GM19099 (cell line): ENCODE measurements around the gene CMIP.

Source experiments
- POLR2A ChIP-seq: IDR thresholded peaks from 3 replicates; pipeline ENCODE4 v1.6.1; 2011; ENCODE audit warnings: low read depth; ENCODE audit not compliant: insufficient read length; ENCODE audit errors: extremely low read depth

CMIP gene

DNA sequence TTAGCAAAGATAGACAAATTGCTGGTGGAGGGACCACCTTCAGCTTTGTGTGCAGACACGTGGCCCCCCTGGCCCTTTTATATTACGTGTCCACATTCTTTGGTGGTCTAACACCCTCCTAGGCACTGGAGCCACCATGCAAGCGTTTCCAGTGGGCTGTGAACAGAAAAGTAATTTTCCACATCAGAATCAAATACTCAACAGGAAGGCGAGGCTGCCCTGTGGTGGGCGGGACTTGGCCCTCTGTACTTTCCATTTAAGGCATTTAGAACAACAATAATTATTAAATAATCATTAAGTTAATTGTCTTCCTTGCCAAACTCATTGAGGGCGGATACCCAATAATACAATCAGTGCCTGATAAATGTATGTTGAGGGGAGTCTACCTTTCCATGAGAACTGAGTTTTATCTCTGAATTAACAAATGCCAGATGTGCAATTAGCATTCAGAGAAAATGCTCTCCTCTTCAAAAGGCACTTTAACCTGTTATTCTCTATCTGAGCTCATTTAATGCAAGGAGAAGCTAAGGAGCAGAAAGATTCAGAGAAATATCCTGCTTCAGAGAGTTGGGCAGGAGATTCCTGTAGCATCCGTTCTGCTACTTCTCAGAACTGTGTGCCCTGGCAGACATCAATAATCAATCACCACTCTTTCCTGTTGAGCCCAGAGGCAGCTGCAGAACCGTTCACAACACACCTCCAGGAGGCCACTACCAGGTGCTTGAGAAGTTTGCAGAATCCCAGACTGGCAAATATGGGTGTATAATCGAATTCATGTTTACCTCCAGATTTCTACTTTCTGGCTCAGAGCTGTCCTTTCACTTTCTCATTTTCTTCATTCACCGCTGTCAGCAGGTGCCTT, 109.4 kb downstream of the CMIP start:
- no peak for TF ChIP-seq POLR2A

DNA sequence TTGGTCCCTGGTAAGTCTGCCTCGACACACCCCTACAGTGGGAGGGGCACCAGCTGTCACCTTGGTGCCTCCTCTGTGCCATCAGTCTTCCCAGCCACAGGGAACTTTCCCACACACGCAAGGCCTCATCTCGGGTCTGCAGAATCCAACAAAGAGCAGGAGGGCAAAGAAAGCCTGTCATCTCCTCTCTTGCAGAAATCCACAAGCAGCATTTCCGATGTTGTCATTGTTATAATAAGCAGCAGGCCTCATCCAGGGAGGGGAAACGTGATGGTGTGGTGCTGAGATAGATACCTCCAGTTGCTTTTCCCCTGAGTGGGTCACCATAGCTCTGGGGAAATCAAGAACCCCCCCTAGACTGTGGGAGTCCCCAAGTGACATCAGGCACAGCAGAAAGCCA, 110.4 kb downstream of the CMIP start:
- no peak for TF ChIP-seq POLR2A

DNA sequence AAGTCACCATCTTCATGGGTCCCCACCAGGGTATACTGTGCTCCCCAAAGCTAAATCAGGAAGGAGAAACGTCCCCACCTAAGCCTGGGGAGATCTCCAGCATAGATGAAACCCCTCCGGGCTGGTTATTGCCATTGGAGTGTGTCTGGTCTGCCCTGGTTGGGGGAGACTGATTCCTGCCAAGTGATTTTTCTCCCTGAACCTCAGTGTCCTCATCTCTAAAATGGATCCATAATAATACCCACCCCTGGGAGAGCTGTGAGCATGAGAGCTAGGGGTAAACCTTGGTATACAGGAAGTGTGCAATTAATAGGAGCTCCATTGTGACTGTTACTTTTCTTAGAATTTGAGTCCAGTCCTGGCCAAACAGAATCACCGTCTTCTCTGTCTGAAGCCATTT, 111.1 kb downstream of the CMIP start:
- no peak for TF ChIP-seq POLR2A

DNA sequence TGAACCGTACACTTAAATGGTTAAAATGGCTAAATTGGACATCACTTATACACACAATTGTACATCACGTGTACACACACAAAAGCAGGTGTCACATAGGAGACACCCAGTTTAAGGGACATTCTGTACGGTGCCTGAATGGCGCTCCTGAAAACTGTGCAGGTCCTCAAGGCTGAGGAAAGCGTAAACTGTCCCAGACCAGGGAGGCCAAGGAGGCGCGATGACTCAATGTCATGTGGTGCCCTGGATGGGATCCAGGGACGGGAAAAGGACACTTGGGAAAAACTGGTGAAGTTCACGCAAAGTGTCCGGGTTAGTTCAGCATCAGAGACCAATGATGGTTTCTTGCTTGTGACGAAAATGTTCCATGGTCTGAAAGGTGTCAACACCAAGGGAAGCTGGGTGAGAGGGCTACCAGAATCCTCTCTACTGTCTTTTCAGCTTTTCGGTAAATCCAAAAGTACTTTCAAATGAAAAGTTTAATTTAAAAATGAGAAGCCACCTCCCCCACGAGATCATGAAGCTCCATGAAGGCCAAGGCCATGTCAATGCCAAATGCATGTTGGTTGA, 112.2 kb downstream of the CMIP start:
- no peak for TF ChIP-seq POLR2A

DNA sequence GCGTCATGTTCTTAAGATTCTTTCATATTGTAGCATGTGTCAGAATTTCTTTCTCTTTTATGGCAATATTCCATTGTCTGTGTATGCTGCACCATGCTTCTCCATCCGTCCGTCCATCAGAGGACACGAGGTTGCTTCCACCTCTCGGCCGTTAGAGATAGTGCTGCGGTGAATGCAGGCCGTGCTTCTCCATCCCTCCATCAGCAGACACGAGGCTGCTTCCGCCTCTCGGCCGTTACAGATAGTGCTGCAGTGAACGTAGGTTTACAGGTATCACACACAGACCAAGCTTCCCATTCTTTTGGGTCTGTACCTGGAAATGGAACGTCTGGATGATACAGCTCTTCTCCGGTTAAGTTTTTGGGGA, 113.5 kb downstream of the CMIP start:
- TF ChIP-seq POLR2A: no peak

DNA sequence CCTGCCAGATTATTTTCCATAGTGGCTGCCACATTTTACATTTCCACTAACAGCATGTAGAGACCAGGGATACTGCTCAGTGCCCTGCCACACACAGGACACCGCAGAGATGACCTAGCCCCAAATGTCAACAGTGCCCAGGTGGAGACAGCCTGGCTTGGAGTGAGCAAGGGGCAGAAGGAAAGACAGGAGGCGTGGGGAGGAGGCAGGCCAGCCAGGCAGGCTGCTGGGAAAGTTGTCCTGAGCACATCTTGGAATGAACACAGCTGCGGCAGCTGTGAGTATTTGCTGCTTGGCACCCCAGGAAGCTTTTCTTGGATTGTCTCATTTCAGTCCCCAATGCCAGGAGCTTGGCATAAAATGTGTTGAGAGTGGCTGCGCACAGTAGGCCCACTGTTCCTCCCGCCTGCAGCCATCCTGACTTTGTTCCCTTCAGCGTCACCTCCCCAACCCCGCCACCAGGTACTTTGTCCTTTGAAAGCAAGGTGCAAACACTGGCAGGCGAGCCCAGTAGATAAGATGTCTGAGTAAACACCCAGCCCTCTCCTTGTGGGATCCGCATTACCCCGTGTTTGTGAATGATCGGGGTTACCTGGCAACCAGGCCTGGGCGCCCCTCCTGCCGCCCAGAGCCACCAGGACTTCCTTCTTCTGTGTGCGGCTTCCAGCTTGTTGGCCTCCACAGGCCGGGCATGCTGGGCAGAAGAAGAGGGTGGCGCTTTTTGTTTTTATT, 114.0 kb downstream of the CMIP start:
- no peak for TF ChIP-seq POLR2A

DNA sequence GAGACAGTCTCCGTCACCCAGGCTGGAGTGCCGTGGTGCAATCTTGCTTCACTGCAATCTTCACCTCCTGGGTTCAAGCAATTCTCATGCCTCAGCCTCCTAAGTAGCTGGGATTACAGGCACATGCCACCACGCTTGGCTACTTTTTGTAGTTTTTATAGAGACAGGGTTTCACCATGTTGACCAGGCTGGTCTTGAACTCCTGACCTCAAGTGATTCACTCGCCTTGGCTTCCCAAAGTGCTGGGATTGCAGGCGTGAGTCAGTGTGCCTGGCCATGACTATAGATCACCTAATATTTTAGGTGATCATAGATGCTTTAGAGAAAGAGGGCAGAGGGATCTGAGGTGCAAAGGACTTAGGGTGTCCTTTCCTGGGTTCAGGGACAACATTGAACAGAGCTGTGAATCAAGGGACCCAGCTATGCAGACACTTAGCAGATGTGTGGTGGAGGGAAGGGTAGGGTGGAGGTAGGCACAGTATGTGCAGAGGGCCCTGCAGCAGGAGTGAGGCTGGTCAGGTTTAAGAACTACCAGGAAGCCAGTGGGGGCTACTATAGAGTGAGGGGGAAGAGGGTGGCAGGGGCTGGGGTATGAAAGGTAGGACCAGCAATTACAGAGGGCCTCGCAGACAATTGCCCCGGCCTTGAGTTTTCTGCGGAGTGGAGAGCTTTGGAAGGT, 116.5 kb downstream of the CMIP start:
- TF ChIP-seq POLR2A: no peak

DNA sequence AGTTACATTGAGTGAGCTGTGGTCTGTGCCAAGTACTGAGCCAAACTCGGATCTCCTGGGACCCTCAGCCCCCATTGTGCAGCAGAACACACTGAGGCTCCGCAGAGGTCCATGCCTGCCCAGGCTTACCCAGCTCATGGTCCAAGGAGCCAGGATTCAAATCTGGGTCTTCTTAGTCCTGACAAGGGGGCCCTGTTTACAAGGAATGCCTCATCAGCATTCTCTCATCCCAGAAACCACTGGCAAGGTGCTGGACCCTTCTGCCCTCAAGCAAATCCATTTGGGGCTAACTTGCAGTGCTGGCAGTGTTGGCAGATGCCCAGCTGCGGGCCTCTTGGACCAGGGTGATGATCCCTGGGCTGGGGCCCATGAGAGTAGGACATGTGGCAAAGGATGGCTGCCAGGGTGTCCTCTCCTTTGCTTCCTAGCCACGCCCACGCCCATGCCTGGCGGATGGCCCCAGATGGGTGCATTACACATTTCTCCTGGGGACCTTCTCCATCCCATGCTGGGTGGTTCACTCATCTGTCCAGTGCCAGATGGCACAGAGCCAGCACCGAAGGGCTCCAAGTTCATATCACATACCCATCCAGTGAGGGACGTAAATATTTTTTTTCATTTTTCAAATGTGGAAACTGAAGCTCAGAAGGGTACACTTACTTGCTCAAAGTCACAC, 117.7 kb downstream of the CMIP start:
- TF ChIP-seq POLR2A: no peak

DNA sequence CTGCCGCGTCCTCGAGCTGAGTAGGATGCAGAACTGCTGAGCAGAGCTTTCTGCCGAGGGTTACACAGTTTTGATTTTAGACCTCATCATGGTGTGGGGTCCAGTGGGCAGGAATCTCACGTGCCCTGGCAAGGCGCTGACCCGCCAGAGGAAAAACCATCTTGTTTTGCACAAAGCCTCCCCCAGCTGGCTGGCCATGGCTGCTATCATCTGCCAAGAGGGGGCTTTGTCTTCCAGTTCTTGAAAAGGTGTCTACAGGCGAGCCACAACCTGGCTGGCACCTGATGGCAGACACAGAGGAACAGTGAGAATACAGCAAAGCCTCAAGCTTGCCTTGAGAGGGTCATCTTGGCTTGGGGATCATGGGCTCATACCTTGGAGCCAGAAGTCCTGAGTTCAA, 118.3 kb downstream of the CMIP start:
- TF ChIP-seq POLR2A: no peak

DNA sequence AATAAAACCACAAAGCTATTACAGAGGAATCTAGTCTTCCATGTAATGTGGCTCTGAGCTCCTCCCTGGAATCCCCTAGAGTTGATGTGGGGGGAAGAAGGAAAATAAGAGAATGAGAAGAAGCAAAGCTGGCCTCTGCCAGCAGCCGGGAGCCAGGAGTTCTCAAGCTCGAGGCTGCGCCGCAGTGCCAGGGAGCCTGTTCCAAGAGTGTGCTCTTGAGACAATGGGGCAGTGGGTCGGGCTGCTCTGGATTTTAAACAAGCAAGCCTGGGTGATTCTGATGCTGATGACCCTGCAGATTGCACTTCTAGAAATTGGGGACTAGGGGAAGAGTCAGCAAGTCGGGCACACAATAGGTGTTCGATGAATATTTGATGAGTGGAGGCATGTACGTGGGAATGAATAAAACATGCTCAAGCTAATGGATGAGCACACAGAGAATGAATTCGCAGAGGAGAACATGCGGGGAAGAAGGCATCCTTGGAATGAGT, 119.9 kb downstream of the CMIP start:
- no peak for TF ChIP-seq POLR2A

DNA sequence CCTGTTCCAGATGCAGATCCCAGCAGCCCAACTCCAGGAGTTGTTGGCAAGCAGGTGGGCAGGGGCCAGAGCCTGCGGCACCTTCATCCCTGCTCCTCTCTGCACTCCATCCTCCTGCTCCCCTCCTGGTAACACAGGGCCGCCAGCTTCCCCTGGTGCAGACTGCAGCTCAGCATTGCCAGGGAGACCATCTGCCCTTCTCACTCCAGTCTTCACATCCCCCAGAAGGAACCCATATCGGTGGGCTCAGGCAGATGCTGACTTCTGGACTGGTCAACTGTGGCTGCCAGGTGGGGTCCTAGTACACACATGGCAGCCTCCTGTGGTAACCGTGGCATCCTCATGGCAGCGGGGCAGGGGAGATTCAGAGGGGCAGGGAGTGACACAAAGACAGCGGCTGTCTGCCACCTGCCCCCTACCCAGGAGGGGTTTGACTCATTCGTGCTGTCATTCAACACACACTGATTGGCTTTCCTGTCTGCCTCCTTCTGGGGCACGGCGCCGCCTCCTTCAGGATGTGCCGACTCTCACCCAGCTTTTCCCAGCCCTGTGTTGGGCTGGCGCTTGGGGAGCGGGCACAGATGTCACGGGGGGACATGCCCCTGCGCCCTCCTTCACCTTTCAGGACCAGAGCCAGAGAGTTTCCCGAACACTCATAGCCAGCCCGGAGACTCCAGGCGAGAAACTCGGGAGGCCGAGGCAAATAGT, 120.9 kb downstream of the CMIP start:
- TF ChIP-seq POLR2A: no peak

DNA sequence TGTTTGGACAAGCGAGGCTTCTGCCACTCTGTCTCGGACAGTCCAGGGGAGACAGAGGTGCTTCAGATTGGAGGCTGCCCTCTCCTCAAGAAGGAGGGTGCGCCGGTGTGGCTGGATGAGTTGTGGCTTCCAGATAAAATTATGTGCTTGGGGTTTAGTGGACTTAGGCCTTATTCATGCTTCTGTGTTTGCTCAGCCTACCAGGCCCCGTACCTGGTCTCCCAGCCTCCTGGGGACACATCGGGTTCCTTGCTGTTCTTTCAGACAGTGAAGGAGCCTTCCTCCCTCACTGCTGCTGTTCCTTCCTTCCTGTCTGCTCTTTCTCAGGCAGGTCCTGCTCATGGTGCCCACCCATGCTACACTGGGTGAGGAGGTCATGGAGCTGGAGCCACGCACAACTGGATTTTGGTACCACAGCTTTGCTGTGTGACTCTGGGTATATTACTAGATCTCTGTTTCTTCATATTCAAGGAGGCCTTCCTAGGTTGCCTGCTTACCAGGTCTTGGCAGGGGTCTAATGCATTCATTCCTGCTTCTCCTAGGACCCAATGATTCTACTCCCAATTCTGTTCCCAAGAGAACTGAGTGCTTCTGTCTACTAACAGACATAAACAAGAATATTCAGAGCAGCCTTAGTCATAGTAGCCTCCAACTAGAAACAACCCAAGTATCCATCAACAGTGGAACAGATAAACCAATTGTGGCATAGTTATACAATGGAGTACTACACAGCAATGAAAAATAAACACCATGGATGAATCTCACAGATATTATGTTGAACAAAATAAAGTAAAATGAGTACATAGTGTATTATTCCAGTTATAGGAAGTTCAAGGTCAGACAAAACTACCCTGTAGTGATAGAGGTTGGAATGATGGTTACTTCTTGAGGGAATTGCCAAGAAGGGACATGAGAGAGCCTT, 121.7 kb downstream of the CMIP start:
- no peak for TF ChIP-seq POLR2A

DNA sequence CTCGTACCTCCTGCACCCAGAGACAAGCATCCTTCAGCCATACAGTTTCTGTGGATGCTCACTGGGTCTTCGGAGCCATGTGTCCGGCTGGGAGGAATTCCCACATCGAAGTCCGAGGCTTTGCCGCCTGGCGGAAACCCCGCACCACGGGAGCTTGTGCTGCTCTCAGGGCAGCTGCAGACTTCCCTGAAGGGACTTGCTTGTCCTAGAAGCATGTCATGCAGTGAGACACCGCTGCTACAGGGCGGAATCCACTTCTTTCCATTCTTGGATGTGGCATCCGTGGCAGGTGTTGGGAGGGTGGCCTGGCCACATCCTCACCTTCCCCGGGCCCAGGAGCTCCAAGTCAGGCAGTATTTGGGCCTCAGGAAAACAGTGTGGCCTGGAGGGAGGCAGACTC, 122.5 kb downstream of the CMIP start:
- no peak for TF ChIP-seq POLR2A
